ENCODE data around the gene ELMO3.
A peak's percentile ranks its signal among the peaks of the same experiment; 100 is the strongest.

Gene ELMO3

DNA sequence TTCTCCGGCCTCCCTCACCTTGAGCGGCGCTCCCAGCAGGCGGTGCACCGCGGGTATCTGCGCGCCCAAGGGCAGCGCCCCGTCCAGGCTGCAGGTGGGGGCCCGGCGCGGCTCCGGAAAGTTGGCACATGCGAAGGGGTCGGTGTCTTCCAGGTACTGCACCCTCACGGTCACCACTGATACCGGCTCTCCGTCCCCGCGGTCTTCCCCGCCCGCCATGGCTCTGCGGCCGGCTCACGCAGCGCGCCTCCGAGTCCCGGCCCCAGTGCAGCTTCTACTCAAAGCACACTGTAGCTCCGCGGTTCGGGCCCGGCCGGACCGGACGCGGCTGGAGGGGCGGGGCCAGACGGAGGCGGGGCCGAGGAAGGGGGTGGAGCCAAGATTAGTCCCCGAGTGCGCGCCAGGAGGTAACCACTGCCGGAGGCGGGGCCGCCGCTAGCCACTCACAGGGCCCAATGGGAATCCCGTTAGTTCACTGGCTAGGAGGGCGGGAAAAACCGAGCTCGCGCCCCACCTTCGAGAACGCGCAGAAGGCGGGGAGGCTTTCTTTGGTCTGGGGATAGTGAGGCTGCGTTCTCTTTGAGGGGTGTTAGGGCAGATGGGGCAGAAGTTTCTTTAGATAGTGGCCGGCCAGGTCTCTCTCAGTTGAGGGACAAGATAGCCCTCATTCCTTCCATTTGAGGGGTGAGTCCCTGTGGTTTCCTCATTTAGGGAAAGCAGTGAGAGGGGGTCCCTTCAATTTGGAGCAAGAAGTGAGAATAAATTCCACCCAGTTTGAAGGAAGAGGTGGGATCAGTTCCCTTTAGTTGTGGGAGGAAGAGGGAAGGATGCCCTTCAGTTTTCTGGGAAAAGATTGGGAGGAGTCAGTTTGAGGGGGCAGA is 48.5 kb downstream of the ELMO3 start, which contains the start of gene FHOD1:
TSS of gene FHOD1 (minus strand) at position 290 of the 881 bp plus-strand sequence. CDS start at position 219, 71 bp downstream.
- Histone ChIP-seq H3K27me3 (ENCODE audit: control insufficient read depth in 3 of 3, insufficient read depth in 3 of 3, low read depth in 1 of 3, low read length in 3 of 3) (peaks cover 0 to 30% (median 7%) of the 10 kb centered on the region in 3 experiments), H3K18ac (ENCODE audit: low read length) (peak within 1 kb of the TSS; percentile 98), H3K9me3 (replicated peaks in 1 of 2; ENCODE audit: control insufficient read depth in 2 of 2, insufficient read depth in 1 of 2, low read depth in 1 of 2, low read length in 2 of 2) (no peaks in the 10 kb centered on the region), H3K4me3 (ENCODE audit: low read length in 2 of 2) (peak within 1 kb of the TSS; percentile 86 to 93), H2BK120ac (ENCODE audit: low read depth, low read length) (no peak within 1 kb of the TSS), H2BK5ac (ENCODE audit: low read length) (peak within 1 kb of the TSS; percentile 57), H2AFZ (ENCODE audit: low read length) (peak within 1 kb of the TSS; percentile 96), H3K79me1 (ENCODE audit: low read depth, low read length) (no peaks in the 10 kb centered on the region), H4K91ac (ENCODE audit: low read depth, low read length, poor library complexity) (no peak within 1 kb of the TSS), H3K23ac (ENCODE audit: low read depth, low read length, poor library complexity) (peak within 1 kb of the TSS; percentile 99), H4K8ac (ENCODE audit: low read depth, low read length) (peak within 1 kb of the TSS; percentile 6), H3K27ac (replicated peaks; ENCODE audit: low read length) (peak within 1 kb of the TSS; percentile 74), H3K4me1 (ENCODE audit: control insufficient read depth in 2 of 2, insufficient read depth in 1 of 2, low read depth in 1 of 2, low read length in 2 of 2) (peaks cover 27 to 29% of the 10 kb centered on the region in 2 donors), H2BK15ac (ENCODE audit: low read length) (peak within 1 kb of the TSS; percentile 86), H3K36me3 (replicated peaks in 1 of 2; ENCODE audit: control insufficient read depth in 2 of 2, insufficient read depth in 2 of 2, low read length in 2 of 2) (no peaks in the 10 kb centered on the region), H3K4ac (ENCODE audit: low read length) (no peak within 1 kb of the TSS), H3K4me2 (ENCODE audit: insufficient read depth, low read length, poor library complexity, severe bottlenecking) (peak within 1 kb of the TSS; percentile 99), H2AK5ac (ENCODE audit: low read depth, low read length) (peak within 1 kb of the TSS; percentile 77), H2BK12ac (ENCODE audit: low read length) (peak within 1 kb of the TSS; percentile 79), H3K14ac (ENCODE audit: low read length) (peak within 1 kb of the TSS; percentile 75), H3K9ac (ENCODE audit: low read depth, low read length, poor library complexity) (peak within 1 kb of the TSS; percentile 93)
- no CpG with 5 or more reads among the region's 60 CpGs for WGBS, 2 donors (ENCODE audit: extremely low coverage in 2 of 2, insufficient read length in 2 of 2, insufficient replicate concordance in 1 of 2)
- peak; percentile 89 for DNase-seq (ENCODE audit: low spot score)

GRCh38 chr16:67248073-67248400 is 49.1 kb downstream of the ELMO3 start:
- no peak overlapping the region for H2BK120ac ChIP-seq (ENCODE audit: low read depth, low read length)
- H2AK5ac ChIP-seq (ENCODE audit: low read depth, low read length): peak overlapping the region; percentile 17
- H4K91ac ChIP-seq (ENCODE audit: low read depth, low read length, poor library complexity): no peak overlapping the region
- H3K27me3 ChIP-seq (ENCODE audit: control insufficient read depth in 3 of 3, insufficient read depth in 3 of 3, low read depth in 1 of 3, low read length in 3 of 3): peaks cover 0 to 30% (median 7%) of the 10 kb centered on the region in 3 experiments
- no peak overlapping the region for H4K8ac ChIP-seq (ENCODE audit: low read depth, low read length)
- no CpG with 5 or more reads among the region's 7 CpGs for WGBS, 2 donors (ENCODE audit: extremely low coverage in 2 of 2, insufficient read length in 2 of 2, insufficient replicate concordance in 1 of 2)
- H3K4me1 ChIP-seq (ENCODE audit: control insufficient read depth in 2 of 2, insufficient read depth in 1 of 2, low read depth in 1 of 2, low read length in 2 of 2): peaks cover 27 to 29% of the 10 kb centered on the region in 2 donors
- H3K27ac ChIP-seq (replicated peaks; ENCODE audit: low read length): no peak overlapping the region
- H3K18ac ChIP-seq (ENCODE audit: low read length): peak overlapping the region; percentile 88
- no peaks in the 10 kb centered on the region for H3K79me1 ChIP-seq (ENCODE audit: low read depth, low read length)
- no peak overlapping the region for H3K4ac ChIP-seq (ENCODE audit: low read length)
- no peak overlapping the region for H2BK5ac ChIP-seq (ENCODE audit: low read length)
- peak overlapping the region; percentile 86 for H2BK15ac ChIP-seq (ENCODE audit: low read length)
- no peaks in the 10 kb centered on the region for H3K9me3 ChIP-seq (replicated peaks in 1 of 2; ENCODE audit: control insufficient read depth in 2 of 2, insufficient read depth in 1 of 2, low read depth in 1 of 2, low read length in 2 of 2)
- peak overlapping the region; percentile 80 to 86 for H3K4me3 ChIP-seq (ENCODE audit: low read length in 2 of 2)
- H2BK12ac ChIP-seq (ENCODE audit: low read length): peak overlapping the region; percentile 7
- no peaks in the 10 kb centered on the region for H3K36me3 ChIP-seq (replicated peaks in 1 of 2; ENCODE audit: control insufficient read depth in 2 of 2, insufficient read depth in 2 of 2, low read length in 2 of 2)
- DNase-seq (ENCODE audit: low spot score): no peak
- H3K4me2 ChIP-seq (ENCODE audit: insufficient read depth, low read length, poor library complexity, severe bottlenecking): peak overlapping the region; percentile 99
- no peak overlapping the region for H3K14ac ChIP-seq (ENCODE audit: low read length)
- peak overlapping the region; percentile 93 for H3K9ac ChIP-seq (ENCODE audit: low read depth, low read length, poor library complexity)
- no peak overlapping the region for H3K23ac ChIP-seq (ENCODE audit: low read depth, low read length, poor library complexity)
- peak overlapping the region; percentile 96 for H2AFZ ChIP-seq (ENCODE audit: low read length)

DNA sequence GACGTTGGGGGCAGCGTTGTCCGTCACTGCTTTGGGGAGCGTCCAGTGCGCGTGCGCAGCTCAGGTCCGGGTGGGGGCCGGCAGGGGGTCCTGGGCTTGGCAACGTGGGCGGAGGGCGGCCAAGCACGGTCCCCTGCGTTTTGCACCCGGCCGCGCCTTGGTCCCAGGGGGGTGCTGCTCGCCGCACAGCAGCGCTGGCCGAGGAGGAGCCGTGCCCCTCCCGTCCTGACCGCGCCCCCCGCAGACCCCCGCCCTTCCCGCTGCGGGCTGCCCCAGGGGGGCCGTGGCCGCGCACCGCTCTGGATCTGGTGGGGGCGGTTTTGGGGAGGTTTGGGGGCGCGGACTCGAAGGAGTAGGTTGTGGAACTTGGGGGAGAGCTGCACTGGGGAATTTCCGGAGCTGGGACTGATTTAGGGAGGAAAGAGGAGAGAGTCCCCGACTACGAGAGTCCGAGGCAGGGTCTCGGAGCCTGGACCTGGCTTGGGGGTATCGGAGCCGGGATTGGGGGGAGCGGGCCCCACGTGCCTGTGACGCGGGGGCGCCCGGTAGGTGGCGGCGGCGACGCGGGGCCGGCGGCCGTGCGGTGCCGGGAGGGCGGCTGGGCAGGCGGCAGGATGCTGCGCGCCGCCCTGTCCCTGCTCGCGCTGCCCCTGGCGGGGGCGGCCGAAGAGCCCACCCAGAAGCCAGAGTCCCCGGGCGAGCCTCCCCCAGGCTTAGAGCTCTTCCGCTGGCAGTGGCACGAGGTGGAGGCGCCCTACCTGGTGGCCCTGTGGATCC is 49.7 kb downstream of the ELMO3 start, which contains the start of gene SLC9A5:
TSS of gene SLC9A5 (plus strand) at position 579 of the 777 bp plus-strand sequence. CDS start at position 615, 36 bp downstream.
- H3K36me3 ChIP-seq (replicated peaks in 1 of 2; ENCODE audit: control insufficient read depth in 2 of 2, insufficient read depth in 2 of 2, low read length in 2 of 2): no peaks in the 10 kb centered on the region
- peaks cover 27 to 29% of the 10 kb centered on the region in 2 donors for H3K4me1 ChIP-seq (ENCODE audit: control insufficient read depth in 2 of 2, insufficient read depth in 1 of 2, low read depth in 1 of 2, low read length in 2 of 2)
- no peak within 1 kb of the TSS for H4K91ac ChIP-seq (ENCODE audit: low read depth, low read length, poor library complexity)
- H3K4me2 ChIP-seq (ENCODE audit: insufficient read depth, low read length, poor library complexity, severe bottlenecking): peak within 1 kb of the TSS; percentile 99
- peak within 1 kb of the TSS; percentile 62 for H2BK5ac ChIP-seq (ENCODE audit: low read length)
- peak within 1 kb of the TSS; percentile 80 to 86 for H3K4me3 ChIP-seq (ENCODE audit: low read length in 2 of 2)
- WGBS, 2 donors (ENCODE audit: extremely low coverage in 2 of 2, insufficient read length in 2 of 2, insufficient replicate concordance in 1 of 2): no CpG with 5 or more reads among the region's 75 CpGs
- peak within 1 kb of the TSS; percentile 73 for H3K14ac ChIP-seq (ENCODE audit: low read length)
- no peaks in the 10 kb centered on the region for H3K9me3 ChIP-seq (replicated peaks in 1 of 2; ENCODE audit: control insufficient read depth in 2 of 2, insufficient read depth in 1 of 2, low read depth in 1 of 2, low read length in 2 of 2)
- H3K23ac ChIP-seq (ENCODE audit: low read depth, low read length, poor library complexity): peak within 1 kb of the TSS; percentile 34
- peak within 1 kb of the TSS; percentile 88 for H3K18ac ChIP-seq (ENCODE audit: low read length)
- H3K4ac ChIP-seq (ENCODE audit: low read length): no peak within 1 kb of the TSS
- no peaks in the 10 kb centered on the region for H3K79me1 ChIP-seq (ENCODE audit: low read depth, low read length)
- DNase-seq (ENCODE audit: low spot score): no peak
- peak within 1 kb of the TSS; percentile 7 for H2BK12ac ChIP-seq (ENCODE audit: low read length)
- no peak within 1 kb of the TSS for H3K27ac ChIP-seq (replicated peaks; ENCODE audit: low read length)
- peak within 1 kb of the TSS; percentile 1 for H4K8ac ChIP-seq (ENCODE audit: low read depth, low read length)
- peak within 1 kb of the TSS; percentile 93 for H3K9ac ChIP-seq (ENCODE audit: low read depth, low read length, poor library complexity)
- H2BK120ac ChIP-seq (ENCODE audit: low read depth, low read length): no peak within 1 kb of the TSS
- peaks cover 0 to 30% (median 7%) of the 10 kb centered on the region in 3 experiments for H3K27me3 ChIP-seq (ENCODE audit: control insufficient read depth in 3 of 3, insufficient read depth in 3 of 3, low read depth in 1 of 3, low read length in 3 of 3)
- peak within 1 kb of the TSS; percentile 86 for H2BK15ac ChIP-seq (ENCODE audit: low read length)
- H2AK5ac ChIP-seq (ENCODE audit: low read depth, low read length): peak within 1 kb of the TSS; percentile 17
- H2AFZ ChIP-seq (ENCODE audit: low read length): peak within 1 kb of the TSS; percentile 96
